Colonic mucosa (tissue), 4 donors: ENCODE results near the gene MTARC2. TPM values are rescaled to one million over a fixed set of nuclear protein-coding genes. Genes with fewer than 3 reads are reported as not detected.

Experiments
- DNase-seq: peaks from one replicate; pipeline ENCODE4 v3.0.0-alpha.2; 2020
- H3K27ac ChIP-seq: fragments of 200-600 bp; one replicate; pipeline ENCODE4 v1.8.0; 2021
- H3K27me3 ChIP-seq: fragments of 200-600 bp; one replicate; pipeline ENCODE4 v1.8.0; 2021
- H3K36me3 ChIP-seq: fragments of 200-600 bp; one replicate; pipeline ENCODE4 v1.8.0; 2021
- H3K4me1 ChIP-seq: fragments of 200-600 bp; one replicate; pipeline ENCODE4 v1.8.0; 2021; ENCODE audit warnings: mild to moderate bottlenecking
- H3K4me3 ChIP-seq: fragments of 200-600 bp; one replicate; pipeline ENCODE4 v1.8.0; 2021
- H3K9ac ChIP-seq, 2 donors: one replicate each; pipeline ENCODE4 v1.7.0; 2013; ENCODE audit warnings: control low read depth in 2 of 2, low read depth in 2 of 2, low read length in 2 of 2
- H3K9me3 ChIP-seq: fragments of 200-600 bp; one replicate; pipeline ENCODE4 v1.8.0; 2021
- CTCF ChIP-seq: fragments of 200-600 bp; IDR thresholded peaks from one replicate; pipeline ENCODE4 v1.8.0; 2022; ENCODE audit warnings: antibody characterized with exemption, mild to moderate bottlenecking
- intact Hi-C: fragments of 100-400 bp; cut with DNase I; formaldehyde crosslinking; loops from one replicate; pipeline ENCODE4 v1.14.1; 2022
- total RNA-seq, 2 donors: library from RNA; stranded (reverse); fragmentation: NEBNext Ultra II Directional in 1 of 2; extraction: Animal tissue kit (Norgen Biotek cat#: 25700) in 1 of 2; gene quantifications; one replicate each; pipeline ENCODE4 v1.2.1, GENCODE V29; 2021
- donor health status: healthy.
- donor health status: DM: no; HTN: no; CAD: no.
- donor health status: DM: no; HTN: no; CAD: no.

MTARC2 gene
- total RNA-seq, 2 donors from 2014 or later = 28.1 to 32.3 TPM

GRCh38 chr1:220809187-220809550, 61.0 kb downstream of the MTARC2 start:
- H3K36me3 ChIP-seq = no peaks in the 10 kb centered on the region
- H3K4me3 ChIP-seq = no peak overlapping the region
- intact Hi-C loops = no loop called here
- no peak for TF ChIP-seq CTCF
- H3K9ac ChIP-seq = no peak overlapping the region
- no peak overlapping the region for H3K27ac ChIP-seq
- DNase-seq = no peak
- no peaks in the 10 kb centered on the region for H3K9me3 ChIP-seq
- H3K4me1 ChIP-seq = no peaks in the 10 kb centered on the region
- H3K27me3 ChIP-seq = no peaks in the 10 kb centered on the region

- H3K4me1 ChIP-seq = no peaks in the 10 kb centered on the region
- intact Hi-C loops = loop anchor here (10.0 kb wide), 2 partner anchors 395 to 625 kb away; no protein-coding TSS in a partner anchor
- no peak for DNase-seq
- H3K27me3 ChIP-seq = no peaks in the 10 kb centered on the region
- H3K9me3 ChIP-seq = no peaks in the 10 kb centered on the region
- H3K27ac ChIP-seq = no peak overlapping the region
- H3K4me3 ChIP-seq = no peak overlapping the region
- no peak overlapping the region for H3K9ac ChIP-seq
- no peak for TF ChIP-seq CTCF
- no peaks in the 10 kb centered on the region for H3K36me3 ChIP-seq
These were observed 61.6 kb downstream of the MTARC2 start for GRCh38 chr1:220809704-220810103.

- Histone ChIP-seq H3K27ac (no peak overlapping the region), H3K4me1 (no peaks in the 10 kb centered on the region), H3K9ac (no peak overlapping the region), H3K27me3 (no peaks in the 10 kb centered on the region), H3K4me3 (no peak overlapping the region), H3K36me3 (no peaks in the 10 kb centered on the region), H3K9me3 (no peaks in the 10 kb centered on the region)
- intact Hi-C loops = loop anchor here (10.0 kb wide), 2 partner anchors 395 to 625 kb away; no protein-coding TSS in a partner anchor
- TF ChIP-seq CTCF = peak; percentile 83
- DNase-seq = peak; percentile 71
These were observed 62.1 kb downstream of the MTARC2 start for GRCh38 chr1:220810179-220810653.

- no peak overlapping the region for H3K4me3 ChIP-seq
- no peak for DNase-seq
- H3K36me3 ChIP-seq = no peaks in the 10 kb centered on the region
- no peaks in the 10 kb centered on the region for H3K9me3 ChIP-seq
- intact Hi-C loops = loop anchor here (10.0 kb wide), 2 partner anchors 394 to 624 kb away; no protein-coding TSS in a partner anchor
- TF ChIP-seq CTCF = no peak
- H3K9ac ChIP-seq = no peak overlapping the region
- no peak overlapping the region for H3K27ac ChIP-seq
- H3K4me1 ChIP-seq = no peaks in the 10 kb centered on the region
- no peaks in the 10 kb centered on the region for H3K27me3 ChIP-seq
These were observed 62.8 kb downstream of the MTARC2 start for GRCh38 chr1:220810963-220811362.

GRCh38 chr1:220811695-220812094, 63.6 kb downstream of the MTARC2 start:
- Histone ChIP-seq H3K9ac (no peak overlapping the region), H3K4me3 (no peak overlapping the region), H3K4me1 (no peaks in the 10 kb centered on the region), H3K9me3 (no peaks in the 10 kb centered on the region), H3K27me3 (no peaks in the 10 kb centered on the region), H3K27ac (no peak overlapping the region), H3K36me3 (no peaks in the 10 kb centered on the region)
- DNase-seq = no peak
- no peak for TF ChIP-seq CTCF
- intact Hi-C loops = loop anchor here (10.0 kb wide), 2 partner anchors 393 to 623 kb away; no protein-coding TSS in a partner anchor
